ENCODE data around the gene TMED7.
A peak's percentile ranks its signal among the peaks of the same experiment; 100 is the strongest.

TMED7 gene

DNA sequence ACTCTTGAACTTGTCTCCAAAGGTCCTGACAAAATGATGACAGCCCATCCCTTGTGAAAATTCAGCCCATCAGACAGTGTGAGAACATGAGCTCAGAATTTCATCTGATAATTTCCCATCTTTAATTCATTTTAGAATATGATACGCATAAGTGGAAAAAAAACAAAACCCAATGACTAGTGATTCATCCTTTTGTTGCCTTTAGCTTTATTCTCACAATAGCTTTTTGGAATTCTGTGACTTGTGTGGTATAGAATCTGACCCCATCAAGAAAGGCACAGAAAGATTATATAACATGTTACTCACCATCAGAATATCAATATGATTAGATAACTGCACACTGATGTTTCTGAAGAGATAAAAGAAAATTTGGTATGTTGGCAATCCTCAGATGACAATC is 16.1 kb upstream of the TMED7 start:
- no peak for TF ChIP-seq ZNF274 (IDR thresholded peaks at IDR 0.05; ENCODE audit: low read depth, low read length)
- no peak overlapping the region for H3K4me3 ChIP-seq (ENCODE audit: low read length)

DNA sequence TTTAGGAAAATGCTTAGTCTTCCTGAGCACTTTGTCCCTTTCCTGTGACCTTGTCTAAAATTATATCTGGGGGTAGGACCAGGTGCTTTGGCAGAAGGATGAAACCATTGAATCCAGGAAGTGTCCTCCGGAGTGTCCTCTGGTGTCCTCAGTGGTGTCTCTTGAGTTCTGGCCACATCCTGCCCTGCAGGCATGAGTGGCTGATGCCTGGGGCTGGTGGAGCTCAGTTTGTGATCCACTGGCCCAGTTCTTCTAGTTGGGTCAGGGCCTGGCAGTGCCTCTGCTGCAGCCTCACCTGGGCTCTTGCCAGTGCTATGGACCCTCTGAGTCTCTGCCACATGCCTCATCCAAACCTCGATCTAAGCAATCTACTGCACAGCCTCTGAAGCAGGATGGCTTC is 14.4 kb upstream of the TMED7 start:
- TF ChIP-seq ZNF274 (IDR thresholded peaks at IDR 0.05; ENCODE audit: low read depth, low read length) = no peak
- no peak overlapping the region for H3K4me3 ChIP-seq (ENCODE audit: low read length)

- H3K4me3 ChIP-seq (ENCODE audit: low read length) = no peak overlapping the region
- TF ChIP-seq ZNF274 (IDR thresholded peaks at IDR 0.05; ENCODE audit: low read depth, low read length) = no peak
These were observed 13.5 kb upstream of the TMED7 start for GRCh38 chr5:115639377-115639776.

- no peak overlapping the region; the same call in 1 of the 2 replicates for H3K4me3 ChIP-seq (ENCODE audit: low read length)
- no peak for TF ChIP-seq ZNF274 (IDR thresholded peaks at IDR 0.05; ENCODE audit: low read depth, low read length)
These were observed 11.7 kb upstream of the TMED7 start for GRCh38 chr5:115637507-115637906.

GRCh38 chr5:115636008-115636407 is 10.2 kb upstream of the TMED7 start:
- H3K4me3 ChIP-seq (ENCODE audit: low read length) = no peak overlapping the region
- TF ChIP-seq ZNF274 (IDR thresholded peaks at IDR 0.05; ENCODE audit: low read depth, low read length) = no peak

- TF ChIP-seq ZNF274 (IDR thresholded peaks at IDR 0.05; ENCODE audit: low read depth, low read length) = no peak
- peak overlapping the region; percentile 56 for H3K4me3 ChIP-seq (ENCODE audit: low read length)
These were observed 8.7 kb upstream of the TMED7 start for GRCh38 chr5:115634343-115635132.

GRCh38 chr5:115629903-115630302 is 4.1 kb upstream of the TMED7 start:
- TF ChIP-seq ZNF274 (IDR thresholded peaks at IDR 0.05; ENCODE audit: low read depth, low read length) = no peak
- no peak overlapping the region for H3K4me3 ChIP-seq (ENCODE audit: low read length)

DNA sequence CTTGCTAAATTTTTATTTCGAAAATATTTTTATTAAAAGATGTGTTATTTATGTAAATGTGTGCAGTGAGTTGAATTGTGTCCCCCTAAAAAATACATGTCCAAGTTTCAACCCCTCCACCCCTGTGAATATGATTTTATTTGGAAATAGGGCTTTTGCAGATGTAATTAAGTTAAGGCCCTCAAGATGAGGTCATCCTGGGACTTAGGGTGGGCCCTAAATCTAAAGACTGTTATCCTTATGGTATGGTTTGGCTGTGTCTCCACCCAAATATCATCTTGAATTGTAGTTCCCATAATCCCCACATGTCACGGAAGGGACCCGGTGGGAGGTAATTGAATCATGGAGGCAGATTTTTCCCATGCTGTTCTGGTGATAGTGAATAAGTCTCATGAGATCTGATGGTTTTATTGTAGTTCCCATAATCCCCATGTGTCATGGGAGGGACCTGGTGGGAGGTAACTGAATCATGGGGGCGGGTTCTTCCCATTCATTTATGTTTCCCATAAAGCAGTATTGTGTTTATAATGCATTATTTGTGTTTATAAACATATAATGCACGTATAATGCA is 1.5 kb upstream of the TMED7 start:
- H3K4me3 ChIP-seq (ENCODE audit: low read length) = no peak overlapping the region
- no peak for TF ChIP-seq ZNF274 (IDR thresholded peaks at IDR 0.05; ENCODE audit: low read depth, low read length)

GRCh38 chr5:115626445-115626823 is 598 bp upstream of the TMED7 start:
- H3K4me3 ChIP-seq (ENCODE audit: low read length) = peak overlapping the region; percentile 80
- TF ChIP-seq ZNF274 (IDR thresholded peaks at IDR 0.05; ENCODE audit: low read depth, low read length) = no peak

- no peak for TF ChIP-seq ZNF274 (IDR thresholded peaks at IDR 0.05; ENCODE audit: low read depth, low read length)
- peak overlapping the region; percentile 83 for H3K4me3 ChIP-seq (ENCODE audit: low read length)
These were observed 842 bp downstream of the TMED7 start for GRCh38 chr5:115624994-115625393.

DNA sequence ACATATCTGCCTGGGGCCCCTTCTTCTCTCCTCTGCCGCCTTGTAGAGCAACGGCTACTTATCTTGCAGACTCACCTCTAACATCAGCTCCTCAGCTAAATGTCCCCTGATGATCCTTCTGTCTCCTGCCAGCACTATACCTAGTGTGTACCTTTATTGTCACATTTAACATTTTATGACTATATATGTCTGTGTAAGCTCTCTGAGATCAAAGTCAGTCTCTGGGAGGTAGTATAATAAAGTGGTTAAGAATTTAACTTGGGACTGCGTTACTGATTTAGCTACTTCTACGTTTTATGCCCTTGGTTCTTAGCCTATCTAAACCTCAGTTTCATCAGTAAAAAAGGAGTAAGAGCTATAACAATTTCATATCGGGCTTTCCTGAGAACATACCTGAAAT is 2.2 kb downstream of the TMED7 start:
- TF ChIP-seq ZNF274 (IDR thresholded peaks at IDR 0.05; ENCODE audit: low read depth, low read length) = no peak
- peak overlapping the region; percentile 83 for H3K4me3 ChIP-seq (ENCODE audit: low read length)

DNA sequence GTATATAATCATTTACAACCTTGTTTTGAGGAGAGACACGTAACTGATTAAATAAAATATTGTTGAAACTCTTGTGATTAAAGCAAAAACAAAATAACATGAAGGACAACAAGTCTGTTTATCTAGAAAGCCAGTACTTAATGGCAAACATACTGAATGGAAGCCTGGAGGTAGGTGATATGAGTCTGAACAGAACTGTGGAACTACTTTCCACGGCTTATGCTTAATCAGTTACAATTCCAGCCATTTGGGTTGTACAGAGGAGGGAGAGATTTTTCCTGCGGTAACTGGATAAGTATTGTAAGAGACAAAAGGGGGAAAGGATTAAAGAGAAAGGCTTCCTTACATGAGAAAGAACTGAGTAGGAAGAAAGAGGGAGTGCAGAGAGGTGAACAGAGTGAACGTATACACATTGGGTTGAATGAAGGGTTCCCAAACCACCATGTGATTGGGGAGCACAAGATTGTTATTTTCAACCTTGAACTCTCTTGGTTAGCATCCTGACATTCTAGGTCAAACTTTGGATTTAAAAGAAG is 4.4 kb downstream of the TMED7 start:
- TF ChIP-seq ZNF274 (IDR thresholded peaks at IDR 0.05; ENCODE audit: low read depth, low read length) = no peak

DNA sequence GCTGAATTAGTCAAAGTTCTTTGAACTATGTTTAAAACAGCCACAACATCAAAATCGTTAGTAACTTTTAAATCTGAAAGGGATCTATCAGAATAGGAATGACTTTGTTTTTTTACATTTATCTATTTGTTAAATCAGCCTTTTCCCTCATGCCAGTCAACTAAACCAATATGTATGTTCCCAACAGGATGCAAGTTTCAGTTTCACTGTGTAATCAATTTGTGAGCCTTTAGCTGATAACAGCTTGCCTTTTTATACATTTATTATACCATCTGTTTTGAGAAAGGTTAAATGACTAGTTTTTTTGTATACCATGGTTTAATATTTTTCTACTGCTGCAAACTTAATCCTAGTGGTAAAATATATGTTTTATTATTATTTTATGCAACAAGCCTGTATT is 8.9 kb downstream of the TMED7 start:
- TF ChIP-seq ZNF274 (IDR thresholded peaks at IDR 0.05; ENCODE audit: low read depth, low read length) = no peak
- H3K4me3 ChIP-seq (ENCODE audit: low read length) = no peak overlapping the region

More for the DNA sequence above, 4.4 kb downstream of the TMED7 start:
- no peak overlapping the region for H3K4me3 ChIP-seq (ENCODE audit: low read length)

DNA sequence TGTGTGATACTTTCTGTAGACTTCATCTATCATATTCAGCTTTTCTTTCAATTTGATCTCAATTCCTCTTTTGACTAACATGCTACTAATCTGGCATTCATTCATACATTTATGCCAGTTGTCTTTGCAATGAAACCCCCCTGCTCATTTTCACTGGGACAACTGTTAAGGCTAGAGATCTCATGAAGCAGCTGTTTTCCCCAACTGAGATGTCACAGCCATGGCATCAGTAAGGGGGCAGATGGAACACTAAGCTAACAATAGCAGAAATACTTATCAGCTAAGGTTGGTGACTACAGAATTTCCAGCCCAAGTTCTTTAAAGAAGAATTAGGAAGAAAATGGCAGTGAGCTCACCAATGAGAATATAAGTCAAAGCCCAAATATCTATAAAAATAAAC is 9.4 kb downstream of the TMED7 start:
- TF ChIP-seq ZNF274 (IDR thresholded peaks at IDR 0.05; ENCODE audit: low read depth, low read length) = no peak
- no peak overlapping the region for H3K4me3 ChIP-seq (ENCODE audit: low read length)

DNA sequence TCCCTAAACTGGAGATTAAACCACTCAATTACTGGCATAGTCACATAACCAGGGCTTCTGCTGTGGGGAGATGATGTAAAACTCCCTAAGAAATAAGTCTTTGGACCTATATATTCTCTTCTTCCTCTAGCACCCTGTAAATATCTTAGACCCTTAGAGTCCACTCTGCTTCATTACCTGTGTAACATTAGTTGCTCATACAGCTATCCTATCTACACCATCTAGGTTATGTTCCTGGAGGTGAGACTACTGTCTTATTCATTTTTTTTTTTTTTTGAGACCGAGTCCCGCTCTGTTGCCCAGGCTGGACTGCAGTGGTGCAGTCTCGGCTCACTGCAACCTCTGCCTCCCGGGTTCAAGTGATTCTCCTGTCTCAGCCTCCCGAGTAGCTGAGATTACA is 14.0 kb downstream of the TMED7 start:
- H3K4me3 ChIP-seq (ENCODE audit: low read length) = no peak overlapping the region
- no peak for TF ChIP-seq ZNF274 (IDR thresholded peaks at IDR 0.05; ENCODE audit: low read depth, low read length)
